Mesodermal cell (in vitro differentiated cells): ENCODE measurements around the gene TNPO3.
"Not testable (repeated sequence)": the region's sequence is repeated elsewhere in the genome, so short reads cannot be mapped to it uniquely, and the experiment has no call there.

Source experiments
- H3K27ac ChIP-seq: 2 replicates; pipeline ENCODE4 v1.7.0; 2013; ENCODE audit warnings: mild to moderate bottlenecking, low read depth, low read length, moderate library complexity; ENCODE audit not compliant: severe bottlenecking
- H3K36me3 ChIP-seq: 2 replicates; pipeline ENCODE4 v1.7.1; 2013; ENCODE audit warnings: mild to moderate bottlenecking, low read length, moderate library complexity; ENCODE audit not compliant: control insufficient read depth, insufficient read depth
- H3K4me1 ChIP-seq: one replicate; pipeline ENCODE4 v1.7.1; 2013; ENCODE audit warnings: mild to moderate bottlenecking, low read length; ENCODE audit not compliant: insufficient read depth, control insufficient read depth, poor library complexity, severe bottlenecking
- H3K4me3 ChIP-seq: 2 replicates; pipeline ENCODE4 v1.7.0; 2013; ENCODE audit warnings: low read length, control low read depth, mild to moderate bottlenecking; ENCODE audit not compliant: insufficient read depth, poor library complexity, severe bottlenecking; ENCODE audit errors: extremely low read depth
- H3K9me3 ChIP-seq: 2 replicates; pipeline ENCODE4 v1.7.1; 2013; ENCODE audit warnings: mild to moderate bottlenecking, low read length, moderate library complexity; ENCODE audit not compliant: control insufficient read depth
- WGBS, 2 experiments: methylation state at CpG; one replicate each; pipeline ENCODE4 v1.1.5; 2013; ENCODE audit warnings: missing lambda C conversion rate in 2 of 2; ENCODE audit not compliant: insufficient coverage in 2 of 2; 5-methylcytosine and 5-hydroxymethylcytosine counted together

Gene TNPO3

DNA sequence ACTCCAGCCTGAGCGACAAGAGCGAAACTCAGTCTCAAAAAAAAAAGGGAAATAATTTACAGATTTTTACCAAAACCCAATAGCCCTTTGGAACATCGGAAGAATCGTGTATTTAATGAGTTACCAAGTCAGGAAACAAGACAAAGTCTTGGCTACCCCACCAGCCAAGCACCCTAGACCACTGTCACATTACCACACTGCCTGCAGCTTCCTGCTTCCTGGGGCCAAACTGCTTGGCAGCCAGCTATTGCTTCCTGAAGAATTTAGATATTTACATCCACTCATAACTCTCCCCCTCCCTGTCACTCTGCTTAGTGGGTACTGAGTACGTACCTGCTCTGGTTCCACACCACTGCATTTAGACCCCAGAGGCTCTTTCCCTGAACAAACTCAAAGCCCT, 14.1 kb upstream of the TNPO3 start:
- H3K9me3 ChIP-seq, result no peaks in the 10 kb centered on the region
- 92 to 93% methylated on average over 2 to 5 of the region's 5 CpGs for WGBS, 2 experiments
- no peak overlapping the region for H3K4me3 ChIP-seq
- no peaks in the 10 kb centered on the region for H3K4me1 ChIP-seq
- H3K27ac ChIP-seq, result no peak overlapping the region
- no peaks in the 10 kb centered on the region for H3K36me3 ChIP-seq

DNA sequence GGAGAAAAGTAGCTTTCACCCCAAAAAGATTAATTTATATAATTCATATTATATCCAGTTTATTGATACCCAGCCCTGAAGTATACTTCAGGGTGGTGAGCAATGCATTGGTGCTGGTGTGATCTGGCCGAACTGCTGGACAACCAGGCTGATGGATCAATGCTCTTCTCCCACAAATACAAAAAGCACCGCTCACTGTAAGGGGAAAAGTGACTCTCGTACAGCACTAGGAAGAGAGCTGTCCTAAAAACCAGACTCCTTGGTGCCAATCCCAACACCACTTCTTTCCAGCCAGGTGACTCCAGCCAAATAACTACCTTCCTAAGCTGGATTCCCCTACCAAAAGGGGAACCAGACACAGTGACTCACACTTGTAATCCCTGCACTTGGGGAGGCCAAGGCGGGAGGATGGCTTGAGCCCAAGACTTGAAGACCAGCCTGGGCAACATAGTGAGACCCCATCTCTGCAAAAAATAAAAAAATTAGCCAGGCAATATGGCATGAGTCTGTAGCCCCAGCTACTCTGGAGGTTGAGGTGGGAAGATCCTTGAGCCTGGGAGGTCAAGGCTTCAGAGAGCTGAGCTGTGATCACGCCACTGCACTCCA, 13.1 kb upstream of the TNPO3 start:
- Histone ChIP-seq H3K9me3 (no peaks in the 10 kb centered on the region), H3K4me1 (no peaks in the 10 kb centered on the region), H3K4me3 (no peak overlapping the region), H3K36me3 (no peaks in the 10 kb centered on the region), H3K27ac (no peak overlapping the region)
- 90 to 93% methylated on average over 4 of the region's 5 CpGs for WGBS, 2 experiments

DNA sequence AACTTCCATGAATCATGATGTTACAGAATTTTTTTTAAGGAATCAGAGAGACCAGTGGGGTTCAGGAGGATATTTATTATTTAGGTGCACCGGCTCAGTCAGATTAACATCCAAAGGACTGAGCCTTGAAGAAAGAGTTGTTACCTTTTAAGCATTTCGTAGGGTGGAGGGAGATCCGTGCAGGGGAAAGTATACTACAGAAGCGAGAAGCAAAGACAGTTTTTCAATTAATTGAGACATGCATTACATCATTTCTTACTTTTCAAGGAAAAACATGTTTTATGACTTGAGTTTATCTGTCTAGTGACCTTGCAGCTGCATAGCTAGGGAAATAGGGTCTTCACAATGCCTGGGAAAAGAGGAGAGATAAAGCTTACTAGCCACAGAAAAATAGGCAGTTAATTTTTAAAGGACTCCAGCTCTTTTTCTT, 12.2 kb upstream of the TNPO3 start:
- not testable (repeated sequence) for H3K9me3 ChIP-seq, H3K4me1 ChIP-seq, H3K36me3 ChIP-seq, H3K4me3 ChIP-seq
- H3K27ac ChIP-seq, result peak overlapping the region; percentile 18
- WGBS, 2 experiments, result 22 to 60% methylated on average over 1 to 2 of the region's 4 CpGs

DNA sequence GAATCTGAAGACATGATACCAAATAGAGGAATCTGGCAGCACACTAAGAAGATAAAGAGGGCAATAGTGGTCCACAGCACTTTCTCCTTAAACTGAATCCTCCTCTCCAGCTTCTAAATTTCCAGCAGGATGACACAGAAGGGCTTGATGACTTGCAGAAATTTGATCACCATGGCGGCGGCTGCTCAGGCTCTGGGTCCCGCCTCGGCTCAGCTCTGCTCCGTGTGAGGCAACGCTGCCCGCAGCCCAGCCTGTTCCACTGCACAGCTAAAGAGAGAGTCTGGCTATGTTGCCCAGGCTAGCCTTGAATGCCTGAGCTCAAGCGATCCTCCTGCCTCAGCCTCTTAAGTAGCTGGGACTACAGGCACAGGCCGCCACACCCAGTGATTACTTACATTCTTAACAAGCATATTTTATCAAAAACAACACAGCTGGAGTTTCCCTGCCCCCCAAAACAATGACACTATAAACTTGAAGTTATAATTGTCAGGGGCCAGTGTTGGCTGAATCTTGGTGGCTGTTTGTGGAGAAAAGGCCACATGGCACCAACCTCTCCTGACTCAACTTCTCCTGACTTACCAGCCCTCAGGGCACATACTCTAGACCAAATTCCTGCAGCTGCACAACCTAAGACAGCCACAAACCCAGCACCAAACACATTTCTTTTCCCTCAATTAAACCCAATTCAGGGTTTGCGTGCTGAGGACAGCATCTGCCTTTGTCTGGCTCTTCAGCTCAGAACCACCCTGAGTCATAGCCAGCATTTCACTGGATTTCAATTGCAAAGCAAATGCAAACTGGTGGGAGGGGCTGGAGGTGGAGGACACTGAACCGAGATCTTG, 11.6 kb upstream of the TNPO3 start:
- no peak overlapping the region for H3K4me3 ChIP-seq
- no peaks in the 10 kb centered on the region for H3K9me3 ChIP-seq
- no peaks in the 10 kb centered on the region for H3K36me3 ChIP-seq
- H3K27ac ChIP-seq, result peak overlapping the region; percentile 18
- no peaks in the 10 kb centered on the region for H3K4me1 ChIP-seq
- WGBS, 2 experiments, result 73 to 79% methylated on average over 9 to 10 of the region's 11 CpGs

DNA sequence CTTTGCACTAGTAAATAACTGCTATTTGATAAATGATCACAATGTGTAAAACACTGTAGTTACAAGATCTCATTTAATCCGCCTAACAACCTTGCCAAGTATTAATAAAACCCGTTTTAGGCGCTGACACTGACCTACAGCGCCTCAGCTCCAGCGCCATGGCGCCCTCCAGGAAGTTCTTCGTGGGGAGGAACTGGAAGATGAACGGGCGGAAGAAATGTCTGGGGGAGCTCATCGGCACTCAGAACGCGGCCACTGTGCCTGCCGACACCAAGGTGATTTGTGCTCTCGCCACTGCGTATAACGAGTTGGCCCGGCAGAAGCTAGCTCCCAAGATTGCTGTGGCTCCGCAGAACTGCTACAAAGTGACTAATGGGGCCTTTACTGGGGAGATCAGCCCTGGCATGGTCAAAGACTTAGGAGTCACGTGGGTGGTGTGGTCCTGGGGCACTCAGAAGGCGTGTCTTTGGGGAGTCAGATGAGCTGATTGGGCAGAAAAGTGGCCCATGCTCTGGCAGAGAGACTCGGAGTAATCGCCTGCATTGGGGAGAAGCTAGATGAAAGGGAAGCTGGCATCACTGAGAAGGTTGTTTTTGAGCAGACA, 1.1 kb upstream of the TNPO3 start:
- Histone ChIP-seq H3K4me1 (no peaks in the 10 kb centered on the region), H3K9me3 (no peaks in the 10 kb centered on the region), H3K4me3 (peak overlapping the region; percentile 96), H3K27ac (no peak overlapping the region), H3K36me3 (peaks cover 7% of the 10 kb centered on the region)
- WGBS, 2 experiments, result 95 to 99% methylated on average over 21 of the region's 22 CpGs

DNA sequence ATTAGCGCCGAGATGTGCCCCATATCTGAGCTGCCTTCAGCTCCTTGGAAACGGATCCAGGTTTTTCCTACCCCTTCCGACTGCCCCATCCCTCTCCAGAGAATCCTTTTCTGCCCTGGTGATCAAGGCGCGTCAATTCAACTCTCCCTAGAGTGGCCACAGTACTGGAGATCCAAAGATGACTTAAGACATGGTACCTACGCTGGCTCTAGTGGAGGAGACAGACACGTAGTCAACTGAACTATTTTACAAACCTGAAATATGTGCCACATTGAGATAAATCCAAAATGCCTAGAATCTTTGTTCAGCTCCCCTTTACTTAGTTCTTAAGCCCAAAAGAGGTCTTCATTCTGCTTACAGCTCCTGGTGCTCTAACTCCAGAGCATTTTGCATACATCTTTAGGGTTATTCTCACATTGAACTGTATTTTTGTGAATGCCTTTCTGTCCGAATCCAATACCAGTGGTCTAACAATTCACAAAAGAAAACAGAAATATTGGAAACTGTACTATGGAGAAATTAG, 444 bp upstream of the TNPO3 start:
- peak overlapping the region; percentile 96 for H3K4me3 ChIP-seq
- H3K9me3 ChIP-seq, result no peaks in the 10 kb centered on the region
- WGBS, 2 experiments, result 1 to 2% methylated on average over 7 to 8 of the region's 9 CpGs
- no peaks in the 10 kb centered on the region for H3K4me1 ChIP-seq
- H3K27ac ChIP-seq, result peak overlapping the region; percentile 98
- peaks cover 8% of the 10 kb centered on the region for H3K36me3 ChIP-seq

DNA sequence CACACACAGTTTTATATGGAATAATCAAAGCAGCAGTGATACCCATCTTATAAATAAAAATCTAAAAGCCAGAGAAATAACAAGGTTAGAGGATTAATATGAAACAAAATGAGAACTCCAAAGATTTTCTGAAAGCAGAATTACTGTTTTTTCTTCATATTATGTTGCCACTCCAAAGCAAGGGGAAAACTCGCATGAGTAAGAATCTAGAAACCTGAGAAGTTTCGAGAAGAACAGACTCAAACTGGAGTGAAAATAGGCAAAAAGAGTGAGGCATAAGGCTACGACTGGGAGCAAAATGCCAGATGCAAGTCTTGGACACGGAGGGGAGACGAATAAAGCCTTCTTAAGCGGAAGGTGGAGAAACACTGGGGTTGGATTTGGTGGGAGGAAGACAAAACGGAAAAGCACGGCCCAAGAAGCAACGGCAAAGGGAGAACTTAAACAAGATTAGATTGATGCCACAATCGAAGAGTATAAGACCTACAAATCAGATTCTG, 923 bp downstream of the TNPO3 start:
- Histone ChIP-seq H3K4me1 (no peaks in the 10 kb centered on the region), H3K9me3 (no peaks in the 10 kb centered on the region), H3K27ac (peak overlapping the region; percentile 98), H3K36me3 (peaks cover 18% of the 10 kb centered on the region), H3K4me3 (peak overlapping the region; percentile 96)
- 0% methylated on average over 10 of the region's 10 CpGs for WGBS, 2 experiments

DNA sequence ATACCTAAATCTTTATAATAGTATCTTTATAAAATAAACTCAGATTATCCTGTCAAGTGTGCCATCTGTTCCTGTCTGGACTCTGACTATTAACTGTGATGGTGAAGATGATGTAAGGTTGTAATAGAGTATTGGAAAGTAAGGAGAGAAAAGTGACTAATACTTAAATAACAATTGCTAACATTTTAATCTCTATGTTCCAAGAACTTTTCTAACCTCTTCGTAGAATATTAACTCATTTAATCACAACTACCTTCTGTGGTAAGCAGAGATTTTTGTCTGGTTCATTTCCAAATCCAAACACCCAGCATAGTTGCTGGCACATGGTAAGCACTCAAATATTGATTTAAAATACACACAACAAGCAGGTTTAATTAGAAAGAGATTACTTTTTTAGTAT, 2.5 kb downstream of the TNPO3 start:
- H3K4me3 ChIP-seq, result no peak overlapping the region
- H3K36me3 ChIP-seq, result peaks cover 21% of the 10 kb centered on the region
- WGBS, 2 experiments, result no CpG with 5 or more reads among the region's 1 CpG
- no peaks in the 10 kb centered on the region for H3K9me3 ChIP-seq
- no peak overlapping the region for H3K27ac ChIP-seq
- no peaks in the 10 kb centered on the region for H3K4me1 ChIP-seq

DNA sequence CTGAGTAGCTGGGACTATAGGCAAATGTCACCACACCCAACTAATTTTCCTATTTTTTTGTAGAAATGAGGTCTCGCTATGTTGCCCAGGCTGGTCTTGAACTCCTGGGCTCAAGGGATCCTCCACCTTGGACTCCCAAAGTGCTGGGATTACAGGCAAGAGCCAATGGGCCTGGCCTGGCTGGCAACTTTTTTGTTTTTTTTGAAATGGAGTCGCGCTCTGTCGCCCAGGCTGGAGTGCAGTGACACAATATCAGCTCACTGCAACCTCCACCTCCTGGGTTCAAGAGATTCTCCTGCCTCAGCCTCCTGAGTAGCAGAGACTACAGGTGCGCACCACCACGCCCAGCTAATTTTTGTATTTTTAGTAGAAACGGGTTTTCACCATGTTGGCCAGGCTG, 3.5 kb downstream of the TNPO3 start:
- 95 to 100% methylated on average over 3 to 4 of the region's 7 CpGs for WGBS, 2 experiments
- not testable (repeated sequence) for H3K27ac ChIP-seq, H3K4me1 ChIP-seq, H3K9me3 ChIP-seq, H3K4me3 ChIP-seq
- peaks cover 24% of the 10 kb centered on the region for H3K36me3 ChIP-seq

DNA sequence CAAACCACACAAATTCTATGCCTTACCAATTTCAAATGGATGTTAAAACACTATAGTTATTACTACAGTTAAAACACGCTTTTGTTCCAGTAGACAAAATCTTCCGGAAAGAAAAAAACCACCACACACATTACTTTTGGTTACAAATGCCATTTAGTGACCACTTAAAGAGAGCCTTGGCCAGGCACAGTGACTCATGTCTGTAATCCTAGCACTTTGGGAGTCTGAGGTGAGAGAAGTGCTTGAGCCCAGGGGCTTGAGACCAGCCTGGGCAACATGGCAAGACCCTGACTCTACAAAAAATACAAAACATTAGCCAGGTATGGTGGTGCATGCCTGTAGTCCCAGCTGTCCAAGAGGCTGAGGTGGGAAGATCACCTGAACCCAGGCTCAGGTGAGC, 7.2 kb downstream of the TNPO3 start:
- Histone ChIP-seq H3K36me3 (peaks cover 24% of the 10 kb centered on the region), H3K4me1 (no peaks in the 10 kb centered on the region), H3K27ac (no peak overlapping the region), H3K4me3 (no peak overlapping the region), H3K9me3 (no peaks in the 10 kb centered on the region)
- 100% methylated on average over 1 of the region's 2 CpGs; no CpG with 5 or more reads in 1 of the 2 experiments for WGBS, 2 experiments
